ENCODE measurements around the gene SPI1.

DNA sequence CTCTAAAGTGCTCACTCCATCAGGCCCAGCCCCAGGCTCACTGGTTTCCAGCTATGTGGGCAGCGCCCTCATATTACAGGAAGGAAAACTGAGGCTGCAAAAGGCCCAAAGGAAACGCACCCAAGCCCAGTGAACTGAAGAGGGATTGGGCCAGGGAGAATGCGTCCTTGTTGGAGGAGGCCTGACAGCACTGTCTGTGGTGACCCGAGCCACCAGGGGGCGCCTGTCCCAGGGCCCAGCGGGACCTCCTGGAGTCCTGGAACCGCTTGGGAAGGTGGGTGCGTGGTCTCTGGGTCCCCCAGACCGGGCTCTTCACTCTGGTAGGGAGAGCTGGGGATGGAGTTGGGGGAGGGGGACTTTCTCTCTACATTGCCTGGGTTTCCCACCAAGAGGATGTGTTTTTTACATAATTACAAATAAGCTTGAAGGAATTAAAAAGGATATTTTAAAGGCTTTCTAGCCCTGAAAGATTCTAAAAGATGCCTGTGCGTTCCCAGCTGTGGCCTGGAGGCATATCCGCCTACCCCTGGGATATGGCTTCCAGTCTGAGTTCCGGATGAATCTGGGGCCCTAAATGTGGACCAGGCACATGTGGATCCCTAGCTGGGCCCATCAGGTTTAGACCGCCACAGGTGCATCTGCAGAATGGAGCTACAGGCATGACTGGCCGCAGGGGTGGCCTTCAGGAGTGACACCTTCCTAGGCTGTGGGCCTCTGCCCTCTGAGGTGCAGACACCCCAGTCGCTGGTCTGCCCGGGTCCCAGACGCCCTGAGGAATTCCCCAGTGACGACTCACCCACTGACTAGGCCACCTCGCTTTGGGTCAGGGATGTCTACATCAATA, 4.2 kb downstream of the SPI1 start:
- TF ChIP-seq GLIS1 (tag by site-specific recombination; IDR thresholded peaks at IDR 0.05) (peak; percentile 73), ZNF19 (tag by site-specific recombination; IDR thresholded peaks at IDR 0.05; ENCODE audit: low read depth) (no peak), ZNF404 (tag by site-specific recombination; IDR thresholded peaks at IDR 0.05) (no peak), ZNF184 (tag by site-specific recombination; IDR thresholded peaks at IDR 0.05) (no peak), GLIS2 (tag by site-specific recombination; IDR thresholded peaks at IDR 0.05) (peak; percentile 49)
- TF ChIP-seq, protein P1, sequence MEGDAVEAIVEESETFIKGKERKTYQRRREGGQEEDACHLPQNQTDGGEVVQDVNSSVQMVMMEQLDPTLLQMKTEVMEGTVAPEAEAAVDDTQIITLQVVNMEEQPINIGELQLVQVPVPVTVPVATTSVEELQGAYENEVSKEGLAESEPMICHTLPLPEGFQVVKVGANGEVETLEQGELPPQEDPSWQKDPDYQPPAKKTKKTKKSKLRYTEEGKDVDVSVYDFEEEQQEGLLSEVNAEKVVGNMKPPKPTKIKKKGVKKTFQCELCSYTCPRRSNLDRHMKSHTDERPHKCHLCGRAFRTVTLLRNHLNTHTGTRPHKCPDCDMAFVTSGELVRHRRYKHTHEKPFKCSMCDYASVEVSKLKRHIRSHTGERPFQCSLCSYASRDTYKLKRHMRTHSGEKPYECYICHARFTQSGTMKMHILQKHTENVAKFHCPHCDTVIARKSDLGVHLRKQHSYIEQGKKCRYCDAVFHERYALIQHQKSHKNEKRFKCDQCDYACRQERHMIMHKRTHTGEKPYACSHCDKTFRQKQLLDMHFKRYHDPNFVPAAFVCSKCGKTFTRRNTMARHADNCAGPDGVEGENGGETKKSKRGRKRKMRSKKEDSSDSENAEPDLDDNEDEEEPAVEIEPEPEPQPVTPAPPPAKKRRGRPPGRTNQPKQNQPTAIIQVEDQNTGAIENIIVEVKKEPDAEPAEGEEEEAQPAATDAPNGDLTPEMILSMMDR (tag by site-specific recombination; IDR thresholded peaks at IDR 0.05), result peak; percentile 75
- TF ChIP-seq, protein P2, sequence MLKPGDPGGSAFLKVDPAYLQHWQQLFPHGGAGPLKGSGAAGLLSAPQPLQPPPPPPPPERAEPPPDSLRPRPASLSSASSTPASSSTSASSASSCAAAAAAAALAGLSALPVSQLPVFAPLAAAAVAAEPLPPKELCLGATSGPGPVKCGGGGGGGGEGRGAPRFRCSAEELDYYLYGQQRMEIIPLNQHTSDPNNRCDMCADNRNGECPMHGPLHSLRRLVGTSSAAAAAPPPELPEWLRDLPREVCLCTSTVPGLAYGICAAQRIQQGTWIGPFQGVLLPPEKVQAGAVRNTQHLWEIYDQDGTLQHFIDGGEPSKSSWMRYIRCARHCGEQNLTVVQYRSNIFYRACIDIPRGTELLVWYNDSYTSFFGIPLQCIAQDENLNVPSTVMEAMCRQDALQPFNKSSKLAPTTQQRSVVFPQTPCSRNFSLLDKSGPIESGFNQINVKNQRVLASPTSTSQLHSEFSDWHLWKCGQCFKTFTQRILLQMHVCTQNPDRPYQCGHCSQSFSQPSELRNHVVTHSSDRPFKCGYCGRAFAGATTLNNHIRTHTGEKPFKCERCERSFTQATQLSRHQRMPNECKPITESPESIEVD (tag by site-specific recombination; IDR thresholded peaks at IDR 0.05), result no peak
- TF ChIP-seq, protein P3, sequence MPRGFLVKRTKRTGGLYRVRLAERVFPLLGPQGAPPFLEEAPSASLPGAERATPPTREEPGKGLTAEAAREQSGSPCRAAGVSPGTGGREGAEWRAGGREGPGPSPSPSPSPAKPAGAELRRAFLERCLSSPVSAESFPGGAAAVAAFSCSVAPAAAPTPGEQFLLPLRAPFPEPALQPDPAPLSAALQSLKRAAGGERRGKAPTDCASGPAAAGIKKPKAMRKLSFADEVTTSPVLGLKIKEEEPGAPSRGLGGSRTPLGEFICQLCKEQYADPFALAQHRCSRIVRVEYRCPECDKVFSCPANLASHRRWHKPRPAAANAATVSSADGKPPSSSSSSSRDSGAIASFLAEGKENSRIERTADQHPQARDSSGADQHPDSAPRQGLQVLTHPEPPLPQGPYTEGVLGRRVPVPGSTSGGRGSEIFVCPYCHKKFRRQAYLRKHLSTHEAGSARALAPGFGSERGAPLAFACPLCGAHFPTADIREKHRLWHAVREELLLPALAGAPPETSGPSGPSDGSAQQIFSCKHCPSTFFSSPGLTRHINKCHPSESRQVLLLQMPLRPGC (tag by site-specific recombination; IDR thresholded peaks at IDR 0.05), result no peak

All from HEK293 (cell line).